ENCODE measurements around the gene TGM2. TPM values are rescaled to one million over a fixed set of nuclear protein-coding genes. Genes with fewer than 3 reads are reported as not detected.

TGM2 gene
- total and polyA plus RNA-seq, 12 donors: 146 to 993 (median 463) TPM

- intact Hi-C loops (cut with DNase I): loop anchor here in 1 of 10 donors (5.0 kb wide), 1 partner anchor 39 kb away; no protein-coding TSS in a partner anchor
Measured at GRCh38 chr20:38178581-38178980, 13.5 kb upstream of the TGM2 start.

GRCh38 chr20:38178065-38178491 is 13.0 kb upstream of the TGM2 start:
- Histone ChIP-seq H3K36me3 (no peaks in the 10 kb centered on the region), H3K27me3 (no peaks in the 10 kb centered on the region), H3K9me3 (peaks cover 0 to 15% (median 0%) of the 10 kb centered on the region in 11 donors), H3K4me3 (no peak overlapping the region), H3K27ac (no peak overlapping the region), H3K4me1 (peaks cover 0 to 11% (median 0%) of the 10 kb centered on the region in 9 donors)
- ATAC-seq: peak in 2 of 8 donors; percentile 43 to 49
- 82 to 87% methylated on average over 8 of the region's 8 CpGs for WGBS, 2 donors
- DNase-seq: no peak
- intact Hi-C loops (cut with DNase I): loop anchor here in 1 of 10 donors (5.0 kb wide), 1 partner anchor 39 kb away; no protein-coding TSS in a partner anchor
- TF ChIP-seq CTCF (IDR thresholded peaks at IDR 0.05): no peak

More at GRCh38 chr20:38178581-38178980, 13.5 kb upstream of the TGM2 start:
- 91% methylated on average over 4 of the region's 4 CpGs for WGBS, 2 donors
- Histone ChIP-seq H3K4me3 (no peak overlapping the region), H3K27ac (no peak overlapping the region), H3K27me3 (no peaks in the 10 kb centered on the region), H3K36me3 (no peaks in the 10 kb centered on the region), H3K9me3 (peaks cover 0 to 15% (median 0%) of the 10 kb centered on the region in 11 donors), H3K4me1 (peaks cover 0 to 6% (median 0%) of the 10 kb centered on the region in 9 donors)
- ATAC-seq (no peak), DNase-seq (no peak)
- TF ChIP-seq CTCF (IDR thresholded peaks at IDR 0.05): no peak

- no peak for TF ChIP-seq CTCF (IDR thresholded peaks at IDR 0.05)
- peaks cover 0 to 14% (median 2%) of the 10 kb centered on the region in 9 donors for H3K4me1 ChIP-seq
- intact Hi-C loops (cut with DNase I): loop anchor here in 1 of 10 donors (5.0 kb wide), 1 partner anchor 40 kb away; no protein-coding TSS in a partner anchor
- WGBS, 2 donors: 88 to 92% methylated on average over 9 of the region's 9 CpGs
- peaks cover 0 to 10% (median 0%) of the 10 kb centered on the region in 11 donors for H3K9me3 ChIP-seq
- H3K27me3 ChIP-seq: no peaks in the 10 kb centered on the region
- no peak overlapping the region for H3K27ac ChIP-seq
- H3K36me3 ChIP-seq: no peaks in the 10 kb centered on the region
- no peak overlapping the region for H3K4me3 ChIP-seq
- ATAC-seq (no peak), DNase-seq (no peak)
Measured at GRCh38 chr20:38177201-38177600, 12.1 kb upstream of the TGM2 start.

- H3K27me3 ChIP-seq: no peaks in the 10 kb centered on the region
- ATAC-seq (no peak), DNase-seq (no peak)
- H3K9me3 ChIP-seq: no peaks in the 10 kb centered on the region
- no peak overlapping the region for H3K27ac ChIP-seq
- H3K4me3 ChIP-seq: no peak overlapping the region
- intact Hi-C loops (cut with DNase I): loop anchor here in 1 of 10 donors (5.0 kb wide), 1 partner anchor 42 kb away; no protein-coding TSS in a partner anchor
- no peaks in the 10 kb centered on the region for H3K36me3 ChIP-seq
- WGBS, 2 donors: 75 to 82% methylated on average over 16 of the region's 16 CpGs
- peaks cover 0 to 25% (median 7%) of the 10 kb centered on the region in 9 donors for H3K4me1 ChIP-seq
- TF ChIP-seq CTCF (IDR thresholded peaks at IDR 0.05): no peak
Measured at GRCh38 chr20:38175304-38176180, 10.5 kb upstream of the TGM2 start.
